C4-2B (cell line): Measurements from ENCODE around the gene THEM5.
A peak's percentile ranks its signal among the peaks of the same experiment; 100 is the strongest.

Experiments used
- ZFX ChIP-seq: fragments of 450-650 bp; IDR thresholded peaks from 2 replicates; pipeline ENCODE4 v1.6.1; 2017
- TF ChIP-seq, protein P1 (sequence below): fragments of 450-650 bp; conservative IDR thresholded peaks from 2 replicates; pipeline ENCODE4 v1.5.1; 2017; ENCODE audit warnings: mild to moderate bottlenecking

DNA sequence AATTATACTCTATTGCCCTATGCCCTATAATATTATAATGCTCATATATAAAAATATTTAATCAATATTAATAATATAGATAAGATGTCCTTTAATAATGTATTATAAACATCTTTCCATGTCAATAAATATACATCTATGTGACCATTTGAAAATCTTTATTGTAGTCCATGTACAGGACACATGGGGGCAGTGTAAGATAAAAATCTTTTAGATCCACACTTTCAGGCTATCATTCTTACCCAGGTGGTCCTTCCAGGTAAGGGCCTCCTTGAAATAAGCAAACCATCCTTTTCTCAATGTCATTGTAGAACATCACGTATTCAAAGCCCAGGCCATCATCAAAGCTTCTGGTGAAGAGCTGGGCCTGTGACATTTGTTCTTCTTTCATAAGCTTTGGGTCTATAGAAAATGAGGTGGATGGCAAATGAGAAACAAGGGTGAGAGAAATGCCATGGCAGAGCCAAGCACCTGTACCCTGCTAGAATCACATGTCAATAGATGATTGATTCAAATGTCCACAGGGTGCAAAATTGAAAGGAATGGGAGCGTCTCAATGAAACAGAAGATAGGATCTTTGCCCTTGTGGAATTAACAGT, 35.6 kb upstream of the THEM5 start:
- TF ChIP-seq, protein P1, sequence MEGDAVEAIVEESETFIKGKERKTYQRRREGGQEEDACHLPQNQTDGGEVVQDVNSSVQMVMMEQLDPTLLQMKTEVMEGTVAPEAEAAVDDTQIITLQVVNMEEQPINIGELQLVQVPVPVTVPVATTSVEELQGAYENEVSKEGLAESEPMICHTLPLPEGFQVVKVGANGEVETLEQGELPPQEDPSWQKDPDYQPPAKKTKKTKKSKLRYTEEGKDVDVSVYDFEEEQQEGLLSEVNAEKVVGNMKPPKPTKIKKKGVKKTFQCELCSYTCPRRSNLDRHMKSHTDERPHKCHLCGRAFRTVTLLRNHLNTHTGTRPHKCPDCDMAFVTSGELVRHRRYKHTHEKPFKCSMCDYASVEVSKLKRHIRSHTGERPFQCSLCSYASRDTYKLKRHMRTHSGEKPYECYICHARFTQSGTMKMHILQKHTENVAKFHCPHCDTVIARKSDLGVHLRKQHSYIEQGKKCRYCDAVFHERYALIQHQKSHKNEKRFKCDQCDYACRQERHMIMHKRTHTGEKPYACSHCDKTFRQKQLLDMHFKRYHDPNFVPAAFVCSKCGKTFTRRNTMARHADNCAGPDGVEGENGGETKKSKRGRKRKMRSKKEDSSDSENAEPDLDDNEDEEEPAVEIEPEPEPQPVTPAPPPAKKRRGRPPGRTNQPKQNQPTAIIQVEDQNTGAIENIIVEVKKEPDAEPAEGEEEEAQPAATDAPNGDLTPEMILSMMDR: peak; percentile 72
- no peak for TF ChIP-seq ZFX
